GM12878 (cell line): Measurements from ENCODE around the gene PTPRN2. TPM values are rescaled to one million over a fixed set of nuclear protein-coding genes. Genes with fewer than 3 reads are reported as not detected.

ENCODE experiments used
- ATAC-seq: fragments of 200-7000 bp; cut with Tn5 transposase; 3 replicates; pipeline ENCODE4 v1.9.1; 2020; ENCODE audit warnings: mild to moderate bottlenecking, moderate library complexity
- BruUV-seq: library from RNA; stranded (reverse); fragments of 400-500 nt; replicated peaks from 2 replicates; lab custom pipeline; 2021; lab: Mats Ljungman, UMichigan
- CTCF ChIA-PET: fragments of 300-600 bp; sonication (Branson Sonifier 250); formaldehyde crosslinking; extraction: SDS; loops from one replicate; lab custom pipeline; 2021; ENCODE audit warnings: inconsistent platforms; lab: Yijun Ruan, JAX
- POLR2A ChIA-PET: fragments of 350-600 bp; formaldehyde crosslinking; extraction: SDS; loops from one replicate; lab custom pipeline; 2021; ENCODE audit warnings: inconsistent platforms; lab: Charles Lee
- RAD21 ChIA-PET: fragments of 300-600 bp; sonication (Branson Sonifier 250); formaldehyde crosslinking; loops from one replicate; lab custom pipeline; 2023; ENCODE audit warnings: antibody characterized with exemption; ENCODE audit not compliant: unreplicated experiment; lab: Charles Lee
- SMC1A ChIA-PET: fragments of 300-600 bp; sonication (Branson Sonifier 250); formaldehyde crosslinking; loops from one replicate; lab custom pipeline; 2023; ENCODE audit not compliant: unreplicated experiment, uncharacterized antibody; lab: Charles Lee
- DNase-seq: peaks from one replicate; pipeline ENCODE4 v3.0.0-alpha.2; 2011; ENCODE audit warnings: low read depth, low spot score
- FAIRE-seq: peaks from 3 replicates; lab custom pipeline; 2011; peaks lifted over from hg19 to GRCh38; lab: Jason Lieb, UNC
- H2AFZ ChIP-seq: 2 replicates; pipeline ENCODE4 v1.6.0; 2011; ENCODE audit warnings: low read depth, low read length, control low read depth; ENCODE audit not compliant: control insufficient read depth
- H3K27ac ChIP-seq: 2 replicates; pipeline ENCODE4 v1.5.1; 2011; ENCODE audit warnings: control low read depth; ENCODE audit not compliant: control insufficient read depth, insufficient read depth
- H3K27me3 ChIP-seq, 2 experiments: replicated peaks in 1 of 2; 2 replicates each; pipeline versions ENCODE4 v1.6.0 to v1.6.1; 2011; ENCODE audit warnings: low read length in 1 of 2; ENCODE audit not compliant: control insufficient read depth in 2 of 2, insufficient read depth in 2 of 2
- H3K36me3 ChIP-seq, 2 experiments: 2 replicates each; pipeline ENCODE4 v1.5.1; 2011; ENCODE audit warnings: low read length in 1 of 2; ENCODE audit not compliant: control insufficient read depth in 2 of 2, insufficient read depth in 2 of 2
- H3K4me1 ChIP-seq: 2 replicates; pipeline ENCODE4 v1.6.1; 2011; ENCODE audit warnings: mild to moderate bottlenecking, low read length, moderate library complexity, mixed read lengths; ENCODE audit not compliant: control insufficient read depth, insufficient read depth
- H3K4me2 ChIP-seq: 2 replicates; pipeline ENCODE4 v1.6.0; 2011; ENCODE audit warnings: control low read depth; ENCODE audit not compliant: control insufficient read depth, insufficient read depth
- H3K4me3 ChIP-seq: fragments of 200-600 bp; sonication (generic); 2 replicates; pipeline ENCODE4 v1.5.1; 2016
- H3K79me2 ChIP-seq: 2 replicates; pipeline ENCODE4 v1.6.0; 2011; ENCODE audit warnings: low read length; ENCODE audit not compliant: control insufficient read depth, insufficient read depth
- H3K9ac ChIP-seq: 2 replicates; pipeline ENCODE4 v1.8.0; 2011; ENCODE audit warnings: low read length, control low read depth, mixed read lengths; ENCODE audit not compliant: control insufficient read depth, insufficient read depth
- H3K9me3 ChIP-seq: replicated peaks from 3 replicates; pipeline ENCODE4 v1.5.1; 2011; ENCODE audit warnings: mild to moderate bottlenecking, low read length; ENCODE audit not compliant: control insufficient read depth, insufficient read depth
- H4K20me1 ChIP-seq: 2 replicates; pipeline ENCODE4 v1.6.0; 2011; ENCODE audit not compliant: control insufficient read depth, insufficient read depth
- CBFB ChIP-seq: IDR thresholded peaks from 2 replicates; pipeline ENCODE4 v1.6.1; 2016; ENCODE audit warnings: antibody characterized with exemption, low read depth
- EP300 ChIP-seq, 2 experiments: fragments of 150-350 bp in 1 of 2; IDR thresholded peaks; 2 replicates each; pipeline ENCODE4 v1.6.1; 2011 to 2012; ENCODE audit warnings: low read depth in 2 of 2, low read length in 2 of 2, borderline replicate concordance in 1 of 2, improper control_type of control experiment in 1 of 2, inconsistent platforms in 1 of 2; ENCODE audit not compliant: control insufficient read depth in 1 of 2
- NBN ChIP-seq: fragments of 450-650 bp; IDR thresholded peaks from 2 replicates; pipeline ENCODE4 v1.6.1; 2016
- NR2C1 ChIP-seq: fragments of 450-650 bp; IDR thresholded peaks from 2 replicates; pipeline ENCODE4 v1.6.1; 2017; ENCODE audit warnings: antibody characterized with exemption, mild to moderate bottlenecking, moderate library complexity
- NR2C2 ChIP-seq: IDR thresholded peaks from 2 replicates; pipeline ENCODE4 v1.6.1; 2011; ENCODE audit warnings: borderline replicate concordance, low read depth; ENCODE audit not compliant: control insufficient read depth, insufficient read length
- POLR2AphosphoS2 ChIP-seq: IDR thresholded peaks from 2 replicates; pipeline ENCODE4 v1.6.1; 2011; ENCODE audit warnings: low read depth, mild to moderate bottlenecking, low read length, improper control_type of control experiment, moderate library complexity
- POU2F2 ChIP-seq: IDR thresholded peaks from 3 replicates; pipeline ENCODE4 v1.6.1; 2011; ENCODE audit warnings: low read depth, mild to moderate bottlenecking, low read length, borderline replicate concordance
- SREBF1 ChIP-seq: IDR thresholded peaks from 2 replicates; pipeline ENCODE4 v1.6.1; 2012; ENCODE audit warnings: mild to moderate bottlenecking, low read length
- TCF12 ChIP-seq: IDR thresholded peaks from 2 replicates; pipeline ENCODE4 v1.6.1; 2011; ENCODE audit warnings: low read depth, mild to moderate bottlenecking, low read length
- WGBS: methylation state at CpG from one replicate; pipeline ENCODE4 v1.1.6; 2016; ENCODE audit warnings: low lambda C conversion rate; ENCODE audit not compliant: insufficient replicate concordance, insufficient coverage; ENCODE audit errors: missing lambda C conversion rate; 5-methylcytosine and 5-hydroxymethylcytosine counted together
- in situ Hi-C: fragments of 300-500 bp; cut with MboI; formaldehyde crosslinking; loops from 9 replicates; pipeline ENCODE4 v1.14.3; 2018; ENCODE audit warnings: mixed read lengths
- intact Hi-C: fragments of 100-400 bp; cut with micrococcal nuclease; formaldehyde crosslinking; loops from one replicate; pipeline ENCODE4 v1.14.2; 2022; ENCODE audit not compliant: unreplicated experiment
- polyA plus RNA-seq, 11 experiments: library from polyadenylated mRNA; depleted of rRNA in 4 of 11; unstranded in 6 of 11; stranded (reverse) in 5 of 11; fragments of >200 nt; fragmentation: Nextera tagmentation in 4 of 11; fragmentation: Illumina TruSeq in 1 of 11; extraction: Ambion mirVana in 4 of 11; extraction: Trizol in 1 of 11; gene quantifications; 1 replicate in 1 of 11; 2 replicates in 10 of 11; pipeline versions ENCODE4 v1.2.1 to v1.2.3, GENCODE V29; 2011 to 2016; ENCODE audit warnings: inconsistent platforms in 2 of 11, missing spikeins in 2 of 11, low read depth in 1 of 11
- total RNA-seq, 4 experiments: library from RNA; depleted of rRNA in 3 of 4; stranded (reverse); fragments of >200 nt in 3 of 4; fragmentation: Illumina TruSeq in 1 of 4; extraction: Trizol in 1 of 4; gene quantifications; 2 replicates each; pipeline versions ENCODE4 v1.2.1 to v1.2.3, GENCODE V29; 2013 to 2021
- TF ChIP-seq, protein P1 (sequence below): IDR thresholded peaks from 2 replicates; pipeline ENCODE4 v1.6.1; 2011; ENCODE audit warnings: borderline replicate concordance, low read depth, mild to moderate bottlenecking, moderate library complexity, mixed read lengths, low read length; ENCODE audit not compliant: insufficient read depth; ENCODE audit errors: extremely low read length
- TF ChIP-seq, protein P2 (sequence below): IDR thresholded peaks from 2 replicates; pipeline ENCODE4 v1.6.1; 2011; ENCODE audit warnings: low read depth, low read length, improper control_type of control experiment, borderline replicate concordance
- TF ChIP-seq, protein P3 (sequence below): IDR thresholded peaks from 2 replicates; pipeline ENCODE4 v1.6.1; 2011; ENCODE audit warnings: low read depth, mild to moderate bottlenecking, low read length, moderate library complexity, borderline replicate concordance; ENCODE audit errors: extremely low read depth
- TF ChIP-seq, protein P4 (sequence below): fragments of 450-650 bp; formaldehyde crosslinking; IDR thresholded peaks from 2 replicates; pipeline ENCODE4 v1.4.0; 2020; ENCODE audit warnings: mild to moderate bottlenecking, moderate library complexity

Gene PTPRN2
- total and polyA plus RNA-seq, 10 of the 15 experiments (the other 5 are each of a cell fraction or from before 2014, with no cell fraction given): 5.4 TPM; not detected in 9

DNA sequence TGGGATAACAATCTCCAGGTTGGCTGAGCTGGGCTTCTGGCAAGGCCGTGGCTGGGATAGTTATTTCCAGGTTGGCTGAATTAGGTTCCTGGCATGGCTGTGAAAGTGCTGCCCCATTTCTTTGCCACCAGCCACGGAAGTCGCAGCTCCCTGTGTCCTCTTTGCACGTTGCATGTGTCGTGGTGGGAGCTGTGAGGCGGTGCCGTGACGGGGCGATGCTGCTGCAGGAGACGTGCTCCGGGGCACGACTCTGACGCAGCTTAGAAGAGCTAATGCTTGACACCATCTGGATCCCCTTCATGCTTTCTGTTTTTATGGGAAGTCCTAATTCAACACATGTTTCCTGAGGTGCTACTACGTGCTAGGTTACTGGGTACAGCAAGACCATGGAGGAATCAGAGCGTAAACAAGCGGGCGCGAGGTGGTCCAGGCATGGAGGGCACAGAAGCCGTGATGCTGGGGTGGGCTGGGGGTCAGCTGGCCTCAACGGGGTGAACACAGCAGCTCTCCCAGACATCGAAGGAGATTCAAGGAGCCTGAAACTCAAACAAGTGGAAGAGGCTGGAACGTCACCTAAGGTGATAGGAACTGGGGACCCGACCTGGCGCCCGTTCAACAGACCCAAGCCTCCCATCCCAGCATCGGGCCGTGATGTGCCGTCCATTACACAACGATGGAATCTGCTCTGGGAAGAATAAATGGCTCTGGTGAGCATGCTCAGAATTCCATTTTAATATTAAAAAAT lies 843.7 kb downstream of the PTPRN2 start:
- in situ Hi-C loops (no loop called here), intact Hi-C loops (no loop called here)
- no peaks in the 10 kb centered on the region for H3K27me3 ChIP-seq
- H3K4me3 ChIP-seq: no peak overlapping the region
- H2AFZ ChIP-seq: no peak overlapping the region
- no TSS peak for BruUV-seq
- ChIA-PET CTCF (interaction anchor here (0.7 kb wide), 1 partner anchor 1464 kb away, joined by 3 read pairs; no protein-coding TSS in a partner anchor), POLR2A (no interaction called here), RAD21 (no interaction called here), SMC1A (no interaction called here)
- TF ChIP-seq TCF12: no peak
- no peak for TF ChIP-seq POLR2AphosphoS2
- TF ChIP-seq NBN: no peak
- TF ChIP-seq EP300 (IDR thresholded peaks at IDR 0.05; ENCODE audit: borderline replicate concordance in 1 of 2, control insufficient read depth in 1 of 2, low read depth in 2 of 2, low read length in 2 of 2): no peak
- no peak for TF ChIP-seq NR2C2
- TF ChIP-seq, protein P1, sequence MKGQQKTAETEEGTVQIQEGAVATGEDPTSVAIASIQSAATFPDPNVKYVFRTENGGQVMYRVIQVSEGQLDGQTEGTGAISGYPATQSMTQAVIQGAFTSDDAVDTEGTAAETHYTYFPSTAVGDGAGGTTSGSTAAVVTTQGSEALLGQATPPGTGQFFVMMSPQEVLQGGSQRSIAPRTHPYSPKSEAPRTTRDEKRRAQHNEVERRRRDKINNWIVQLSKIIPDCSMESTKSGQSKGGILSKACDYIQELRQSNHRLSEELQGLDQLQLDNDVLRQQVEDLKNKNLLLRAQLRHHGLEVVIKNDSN: no peak
- TF ChIP-seq SREBF1: no peak
- TF ChIP-seq POU2F2: no peak
- TF ChIP-seq, protein P2, sequence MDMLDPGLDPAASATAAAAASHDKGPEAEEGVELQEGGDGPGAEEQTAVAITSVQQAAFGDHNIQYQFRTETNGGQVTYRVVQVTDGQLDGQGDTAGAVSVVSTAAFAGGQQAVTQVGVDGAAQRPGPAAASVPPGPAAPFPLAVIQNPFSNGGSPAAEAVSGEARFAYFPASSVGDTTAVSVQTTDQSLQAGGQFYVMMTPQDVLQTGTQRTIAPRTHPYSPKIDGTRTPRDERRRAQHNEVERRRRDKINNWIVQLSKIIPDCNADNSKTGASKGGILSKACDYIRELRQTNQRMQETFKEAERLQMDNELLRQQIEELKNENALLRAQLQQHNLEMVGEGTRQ: no peak
- TF ChIP-seq, protein P3, sequence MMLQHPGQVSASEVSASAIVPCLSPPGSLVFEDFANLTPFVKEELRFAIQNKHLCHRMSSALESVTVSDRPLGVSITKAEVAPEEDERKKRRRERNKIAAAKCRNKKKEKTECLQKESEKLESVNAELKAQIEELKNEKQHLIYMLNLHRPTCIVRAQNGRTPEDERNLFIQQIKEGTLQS: no peak
- TF ChIP-seq NR2C1: no peak
- no peak for TF ChIP-seq CBFB
- TF ChIP-seq, protein P4, sequence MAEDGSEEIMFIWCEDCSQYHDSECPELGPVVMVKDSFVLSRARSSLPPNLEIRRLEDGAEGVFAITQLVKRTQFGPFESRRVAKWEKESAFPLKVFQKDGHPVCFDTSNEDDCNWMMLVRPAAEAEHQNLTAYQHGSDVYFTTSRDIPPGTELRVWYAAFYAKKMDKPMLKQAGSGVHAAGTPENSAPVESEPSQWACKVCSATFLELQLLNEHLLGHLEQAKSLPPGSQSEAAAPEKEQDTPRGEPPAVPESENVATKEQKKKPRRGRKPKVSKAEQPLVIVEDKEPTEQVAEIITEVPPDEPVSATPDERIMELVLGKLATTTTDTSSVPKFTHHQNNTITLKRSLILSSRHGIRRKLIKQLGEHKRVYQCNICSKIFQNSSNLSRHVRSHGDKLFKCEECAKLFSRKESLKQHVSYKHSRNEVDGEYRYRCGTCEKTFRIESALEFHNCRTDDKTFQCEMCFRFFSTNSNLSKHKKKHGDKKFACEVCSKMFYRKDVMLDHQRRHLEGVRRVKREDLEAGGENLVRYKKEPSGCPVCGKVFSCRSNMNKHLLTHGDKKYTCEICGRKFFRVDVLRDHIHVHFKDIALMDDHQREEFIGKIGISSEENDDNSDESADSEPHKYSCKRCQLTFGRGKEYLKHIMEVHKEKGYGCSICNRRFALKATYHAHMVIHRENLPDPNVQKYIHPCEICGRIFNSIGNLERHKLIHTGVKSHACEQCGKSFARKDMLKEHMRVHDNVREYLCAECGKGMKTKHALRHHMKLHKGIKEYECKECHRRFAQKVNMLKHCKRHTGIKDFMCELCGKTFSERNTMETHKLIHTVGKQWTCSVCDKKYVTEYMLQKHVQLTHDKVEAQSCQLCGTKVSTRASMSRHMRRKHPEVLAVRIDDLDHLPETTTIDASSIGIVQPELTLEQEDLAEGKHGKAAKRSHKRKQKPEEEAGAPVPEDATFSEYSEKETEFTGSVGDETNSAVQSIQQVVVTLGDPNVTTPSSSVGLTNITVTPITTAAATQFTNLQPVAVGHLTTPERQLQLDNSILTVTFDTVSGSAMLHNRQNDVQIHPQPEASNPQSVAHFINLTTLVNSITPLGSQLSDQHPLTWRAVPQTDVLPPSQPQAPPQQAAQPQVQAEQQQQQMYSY (CRISPR knock-in tag): no peak
- WGBS: 59% methylated on average over 29 of the region's 29 CpGs
- DNase-seq (no peak), ATAC-seq (no peak), FAIRE-seq (no peak)
- H3K4me1 ChIP-seq: no peaks in the 10 kb centered on the region
- H3K79me2 ChIP-seq: no peaks in the 10 kb centered on the region
- H3K27ac ChIP-seq: no peak overlapping the region
- no peaks in the 10 kb centered on the region for H3K36me3 ChIP-seq
- H4K20me1 ChIP-seq: no peaks in the 10 kb centered on the region
- no peak overlapping the region for H3K4me2 ChIP-seq
- H3K9ac ChIP-seq: no peak overlapping the region
- no peaks in the 10 kb centered on the region; the same call in 2 of the 3 replicates for H3K9me3 ChIP-seq
